HepG2 (cell line): ENCODE results near the gene ZNF584. TPM values are rescaled to one million over a fixed set of nuclear protein-coding genes. Genes with fewer than 3 reads are reported as not detected.

Experiments used
- ATAC-seq: fragments of 200-7000 bp; cut with Tn5 transposase; 3 replicates; pipeline ENCODE4 v1.9.1; 2020; ENCODE audit warnings: mild to moderate bottlenecking, moderate library complexity
- BruUV-seq: library from RNA; stranded (reverse); fragments of 400-500 nt; replicated peaks from 2 replicates; lab custom pipeline; 2021; lab: Mats Ljungman, UMichigan
- CTCF ChIA-PET: fragments of 300-600 bp; formaldehyde crosslinking; extraction: SDS; loops from one replicate; lab custom pipeline; 2021; ENCODE audit warnings: low total read pairs, inconsistent platforms, low intra/inter-chr PET ratio; lab: Yijun Ruan, JAX
- POLR2A ChIA-PET: fragments of 350-600 bp; sonication (Branson Sonifier 250); formaldehyde crosslinking; loops from one replicate; lab custom pipeline; 2020; ENCODE audit warnings: antibody characterized with exemption, inconsistent platforms; lab: Yijun Ruan, JAX
- DNase-seq: peaks from one replicate; pipeline ENCODE4 v3.0.0-alpha.2; 2015; ENCODE audit warnings: low spot score
- FAIRE-seq: peaks from 3 replicates; lab custom pipeline; 2011; peaks lifted over from hg19 to GRCh38; lab: Jason Lieb, UNC
- H2AFZ ChIP-seq: one replicate; pipeline ENCODE4 v1.6.1; 2011; ENCODE audit warnings: low read length, inconsistent platforms
- H3K27ac ChIP-seq: fragments of 300-600 bp; 3 replicates; pipeline ENCODE4 v1.8.0; 2011; ENCODE audit warnings: mixed run types, mild to moderate bottlenecking, mixed read lengths, low read length, inconsistent platforms; ENCODE audit not compliant: insufficient read depth; ENCODE audit errors: extremely low read length
- H3K27me3 ChIP-seq, 2 experiments: fragments of 200-600 bp in 1 of 2; 2 replicates in 1 of 2; 3 replicates in 1 of 2; pipeline versions ENCODE4 v1.6.0 to v1.8.0; 2011; ENCODE audit warnings: low read length in 2 of 2, mild to moderate bottlenecking in 2 of 2, moderate library complexity in 2 of 2, inconsistent platforms in 1 of 2; ENCODE audit not compliant: insufficient read depth in 2 of 2, control insufficient read depth in 1 of 2
- H3K36me3 ChIP-seq, 2 experiments: fragments of 200-600 bp in 1 of 2; replicated peaks in 1 of 2; 2 replicates in 1 of 2; 3 replicates in 1 of 2; pipeline versions ENCODE4 v1.5.1 to v1.8.0; 2011; ENCODE audit warnings: low read length in 2 of 2, inconsistent platforms in 1 of 2; ENCODE audit not compliant: insufficient read depth in 2 of 2, control insufficient read depth in 1 of 2
- H3K4me1 ChIP-seq: 2 replicates; pipeline ENCODE4 v1.5.1; 2012; ENCODE audit warnings: low read length, inconsistent platforms; ENCODE audit not compliant: insufficient read depth
- H3K4me2 ChIP-seq: 2 replicates; pipeline ENCODE4 v1.6.0; 2011; ENCODE audit warnings: low read depth, low read length, inconsistent platforms
- H3K4me3 ChIP-seq, 3 experiments: fragments of 200-600 bp in 1 of 3; sonication (generic), shearing (Covaris generic) in 1 of 3; replicated peaks in 1 of 3; 2 replicates each; pipeline ENCODE4 v1.5.1; 2011 to 2016; ENCODE audit warnings: low read length in 3 of 3, inconsistent platforms in 2 of 3, low read depth in 2 of 3, mild to moderate bottlenecking in 2 of 3, control low read depth in 1 of 3, mixed read lengths in 1 of 3; ENCODE audit not compliant: insufficient read depth in 1 of 3
- H3K79me2 ChIP-seq: one replicate; pipeline ENCODE4 v1.6.1; 2011; ENCODE audit warnings: low read length, inconsistent platforms; ENCODE audit not compliant: insufficient read depth
- H3K9ac ChIP-seq: 2 replicates; pipeline ENCODE4 v1.6.0; 2011; ENCODE audit warnings: mild to moderate bottlenecking, low read depth, low read length, inconsistent platforms; ENCODE audit not compliant: insufficient read depth
- H3K9me3 ChIP-seq: 2 replicates; pipeline ENCODE4 v1.5.1; 2012; ENCODE audit warnings: mild to moderate bottlenecking, low read length
- H4K20me1 ChIP-seq: 2 replicates; pipeline ENCODE4 v1.6.0; 2011; ENCODE audit warnings: inconsistent platforms, mild to moderate bottlenecking, low read length, moderate library complexity; ENCODE audit not compliant: insufficient read depth
- AHR ChIP-seq: IDR thresholded peaks from 2 replicates; pipeline ENCODE4 v1.6.1; 2018; ENCODE audit warnings: missing genetic modification reagents, missing compliant biosample characterization
- MTA3 ChIP-seq: sonication (generic); formaldehyde crosslinking; IDR thresholded peaks from 2 replicates; pipeline ENCODE4 v1.4.0; 2020; ENCODE audit warnings: missing genetic modification reagents
- PCBP2 ChIP-seq: fragments of 200-400 bp; formaldehyde crosslinking; optimal IDR thresholded peaks from 2 replicates; pipeline ENCODE3; 2018; ENCODE audit warnings: low read length, low read depth; ENCODE audit not compliant: poor library complexity, severe bottlenecking
- PTBP1 ChIP-seq: fragments of 200-400 bp; formaldehyde crosslinking; IDR thresholded peaks from 2 replicates; pipeline ENCODE4 v1.6.1; 2018; ENCODE audit warnings: low read length, low read depth; ENCODE audit not compliant: poor library complexity, severe bottlenecking
- SMAD9 ChIP-seq: sonication (generic); formaldehyde crosslinking; IDR thresholded peaks from 2 replicates; pipeline ENCODE4 v1.5.1; 2020; ENCODE audit warnings: mild to moderate bottlenecking, missing genetic modification reagents
- SRSF9 ChIP-seq: fragments of 200-400 bp; formaldehyde crosslinking; IDR thresholded peaks from 2 replicates; pipeline ENCODE4 v1.6.1; 2018; ENCODE audit warnings: borderline replicate concordance, mild to moderate bottlenecking, low read depth, low read length; ENCODE audit not compliant: insufficient read depth, poor library complexity, severe bottlenecking
- ZBTB1 ChIP-seq: sonication (generic); formaldehyde crosslinking; IDR thresholded peaks from 2 replicates; pipeline ENCODE4 v1.4.0; 2020; ENCODE audit warnings: missing genetic modification reagents, borderline replicate concordance
- ZNF367 ChIP-seq: sonication (generic); formaldehyde crosslinking; IDR thresholded peaks from 2 replicates; pipeline ENCODE4 v1.4.0; 2020; ENCODE audit warnings: missing genetic modification reagents, borderline replicate concordance
- WGBS: methylation state at CpG from one replicate; pipeline ENCODE4 v1.1.6; 2017; ENCODE audit warnings: low lambda C conversion rate; 5-methylcytosine and 5-hydroxymethylcytosine counted together
- in situ Hi-C: cut with HindIII; loops from 2 replicates; pipeline ENCODE4 v1.10.0; 2017; ENCODE audit warnings: low pct_unique_long_range_greater_than_20kb; ENCODE audit not compliant: extremely low pct_ligation_motif_present
- intact Hi-C: fragments of 100-400 bp; cut with micrococcal nuclease; formaldehyde crosslinking; loops from one replicate; pipeline ENCODE4 v1.10.0; 2022; ENCODE audit not compliant: unreplicated experiment
- polyA plus RNA-seq, 8 experiments: library from polyadenylated mRNA; depleted of rRNA in 3 of 8; stranded (reverse) in 7 of 8; unstranded in 1 of 8; fragments of >200 nt; fragmentation: Illumina TruSeq in 4 of 8; extraction: Trizol in 4 of 8; gene quantifications; 2 replicates each; pipeline versions ENCODE4 v1.2.1 to v1.2.3, GENCODE V29; 2011 to 2016; ENCODE audit warnings: low read depth in 4 of 8, missing spikeins in 1 of 8, mixed read lengths in 1 of 8; ENCODE audit not compliant: insufficient read depth in 1 of 8
- total RNA-seq, 5 experiments: library from RNA; depleted of rRNA; stranded (reverse); fragments of >200 nt; fragmentation: Illumina TruSeq; extraction: Trizol; gene quantifications; 2 replicates each; pipeline ENCODE4 v1.2.3, GENCODE V29; 2016; ENCODE audit warnings: low read depth in 1 of 5
- TF ChIP-seq, protein P1 (sequence below): sonication (generic); formaldehyde crosslinking; IDR thresholded peaks from 2 replicates; pipeline ENCODE4 v1.4.0; 2020; ENCODE audit warnings: missing genetic modification reagents
- TF ChIP-seq, protein P2 (sequence below): IDR thresholded peaks from 2 replicates; pipeline ENCODE4 v1.6.1; 2016; ENCODE audit warnings: mild to moderate bottlenecking, missing biosample characterization, missing genetic modification reagents
- TF ChIP-seq, protein P3 (sequence below): sonication (generic); formaldehyde crosslinking; IDR thresholded peaks from 2 replicates; pipeline ENCODE4 v1.8.0; 2022; ENCODE audit warnings: missing genetic modification reagents, low read depth, mild to moderate bottlenecking, borderline replicate concordance

ZNF584 gene
- total and polyA plus RNA-seq, 2 of the 13 experiments (the other 11 are each of a cell fraction or from before 2014, with no cell fraction given) = 2.4 to 7.0 TPM

DNA sequence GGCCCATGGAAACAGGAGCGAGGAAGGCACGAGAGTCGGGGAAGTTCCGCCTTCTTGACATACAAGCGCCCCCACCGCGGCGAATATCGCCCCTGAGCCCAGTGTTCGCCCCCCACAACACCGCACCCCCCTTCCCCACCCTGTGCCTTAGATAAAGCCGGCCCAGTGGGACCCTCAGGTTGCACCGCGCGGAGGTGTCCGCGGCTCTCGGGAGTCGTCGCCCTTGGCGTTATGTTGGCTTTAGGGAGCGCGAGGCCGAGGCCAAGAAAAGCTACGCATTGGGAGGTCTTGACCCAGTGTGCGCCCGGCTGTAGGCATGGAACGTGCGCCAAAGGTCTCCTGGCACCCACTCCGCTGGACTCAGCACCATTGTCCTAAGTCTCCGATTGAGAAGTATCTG, 32.1 kb downstream of the ZNF584 start:
- FAIRE-seq (no peak), ATAC-seq (no peak), DNase-seq (no peak)
- POLR2A ChIA-PET = no interaction called here
- no peaks in the 10 kb centered on the region for H3K27me3 ChIP-seq
- no peaks in the 10 kb centered on the region for H3K4me1 ChIP-seq
- in situ Hi-C loops (no loop called here), intact Hi-C loops (no loop called here)
- no peaks in the 10 kb centered on the region for H3K36me3 ChIP-seq
- H2AFZ ChIP-seq = no peak overlapping the region
- no peak overlapping the region for H3K4me2 ChIP-seq
- no peak overlapping the region for H3K4me3 ChIP-seq
- no peak overlapping the region for H3K27ac ChIP-seq
- no peak for TF ChIP-seq SRSF9
- no peak for TF ChIP-seq AHR (CRISPR knock-in tag)
- no peak for TF ChIP-seq ZBTB1 (CRISPR knock-in tag)
- TF ChIP-seq, protein P1, sequence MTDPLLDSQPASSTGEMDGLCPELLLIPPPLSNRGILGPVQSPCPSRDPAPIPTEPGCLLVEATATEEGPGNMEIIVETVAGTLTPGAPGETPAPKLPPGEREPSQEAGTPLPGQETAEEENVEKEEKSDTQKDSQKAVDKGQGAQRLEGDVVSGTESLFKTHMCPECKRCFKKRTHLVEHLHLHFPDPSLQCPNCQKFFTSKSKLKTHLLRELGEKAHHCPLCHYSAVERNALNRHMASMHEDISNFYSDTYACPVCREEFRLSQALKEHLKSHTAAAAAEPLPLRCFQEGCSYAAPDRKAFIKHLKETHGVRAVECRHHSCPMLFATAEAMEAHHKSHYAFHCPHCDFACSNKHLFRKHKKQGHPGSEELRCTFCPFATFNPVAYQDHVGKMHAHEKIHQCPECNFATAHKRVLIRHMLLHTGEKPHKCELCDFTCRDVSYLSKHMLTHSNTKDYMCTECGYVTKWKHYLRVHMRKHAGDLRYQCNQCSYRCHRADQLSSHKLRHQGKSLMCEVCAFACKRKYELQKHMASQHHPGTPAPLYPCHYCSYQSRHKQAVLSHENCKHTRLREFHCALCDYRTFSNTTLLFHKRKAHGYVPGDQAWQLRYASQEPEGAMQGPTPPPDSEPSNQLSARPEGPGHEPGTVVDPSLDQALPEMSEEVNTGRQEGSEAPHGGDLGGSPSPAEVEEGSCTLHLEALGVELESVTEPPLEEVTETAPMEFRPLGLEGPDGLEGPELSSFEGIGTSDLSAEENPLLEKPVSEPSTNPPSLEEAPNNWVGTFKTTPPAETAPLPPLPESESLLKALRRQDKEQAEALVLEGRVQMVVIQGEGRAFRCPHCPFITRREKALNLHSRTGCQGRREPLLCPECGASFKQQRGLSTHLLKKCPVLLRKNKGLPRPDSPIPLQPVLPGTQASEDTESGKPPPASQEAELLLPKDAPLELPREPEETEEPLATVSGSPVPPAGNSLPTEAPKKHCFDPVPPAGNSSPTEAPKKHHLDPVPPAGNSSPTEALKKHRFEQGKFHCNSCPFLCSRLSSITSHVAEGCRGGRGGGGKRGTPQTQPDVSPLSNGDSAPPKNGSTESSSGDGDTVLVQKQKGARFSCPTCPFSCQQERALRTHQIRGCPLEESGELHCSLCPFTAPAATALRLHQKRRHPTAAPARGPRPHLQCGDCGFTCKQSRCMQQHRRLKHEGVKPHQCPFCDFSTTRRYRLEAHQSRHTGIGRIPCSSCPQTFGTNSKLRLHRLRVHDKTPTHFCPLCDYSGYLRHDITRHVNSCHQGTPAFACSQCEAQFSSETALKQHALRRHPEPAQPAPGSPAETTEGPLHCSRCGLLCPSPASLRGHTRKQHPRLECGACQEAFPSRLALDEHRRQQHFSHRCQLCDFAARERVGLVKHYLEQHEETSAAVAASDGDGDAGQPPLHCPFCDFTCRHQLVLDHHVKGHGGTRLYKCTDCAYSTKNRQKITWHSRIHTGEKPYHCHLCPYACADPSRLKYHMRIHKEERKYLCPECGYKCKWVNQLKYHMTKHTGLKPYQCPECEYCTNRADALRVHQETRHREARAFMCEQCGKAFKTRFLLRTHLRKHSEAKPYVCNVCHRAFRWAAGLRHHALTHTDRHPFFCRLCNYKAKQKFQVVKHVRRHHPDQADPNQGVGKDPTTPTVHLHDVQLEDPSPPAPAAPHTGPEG (CRISPR knock-in tag) = no peak
- no peak for TF ChIP-seq SMAD9 (CRISPR knock-in tag)
- no peak for TF ChIP-seq ZNF367 (CRISPR knock-in tag)
- TF ChIP-seq, protein P2, sequence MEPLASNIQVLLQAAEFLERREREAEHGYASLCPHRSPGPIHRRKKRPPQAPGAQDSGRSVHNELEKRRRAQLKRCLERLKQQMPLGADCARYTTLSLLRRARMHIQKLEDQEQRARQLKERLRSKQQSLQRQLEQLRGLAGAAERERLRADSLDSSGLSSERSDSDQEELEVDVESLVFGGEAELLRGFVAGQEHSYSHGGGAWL (CRISPR knock-in tag) = no peak
- TF ChIP-seq, protein P3, sequence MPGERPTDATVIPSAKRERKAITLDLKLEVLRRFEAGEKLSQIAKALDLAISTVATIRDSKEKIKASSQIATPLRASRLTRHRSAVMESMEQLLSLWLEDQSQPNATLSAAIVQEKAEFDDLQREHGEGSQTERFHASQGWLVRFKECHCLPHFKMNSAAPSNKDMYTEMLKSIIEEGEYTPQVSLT (CRISPR knock-in tag) = no peak
- no peak for TF ChIP-seq MTA3 (CRISPR knock-in tag)
- TF ChIP-seq PTBP1 = no peak
- TF ChIP-seq PCBP2 = no peak
- no peaks in the 10 kb centered on the region for H3K9me3 ChIP-seq
- no peak overlapping the region for H3K9ac ChIP-seq
- no peaks in the 10 kb centered on the region for H3K79me2 ChIP-seq
- CTCF ChIA-PET = no interaction called here
- 88% methylated on average over 23 of the region's 31 CpGs for WGBS
- BruUV-seq = no TSS peak
- no peaks in the 10 kb centered on the region for H4K20me1 ChIP-seq
